Measurements from ENCODE around the gene PCNA. TPM values are rescaled to one million over a fixed set of nuclear protein-coding genes. Genes with fewer than 3 reads are reported as not detected.

Gene PCNA
- total RNA-seq (2014; rRNA removed; shearing (Covaris generic)) = 510 and 571 TPM in 2 replicates

GRCh38 chr20:5119435-5120184 is at the start of gene PCNA:
Gene PCNA (minus strand): TSS chr20:5119958. CDS start chr20:5119798, 160 bp downstream.
- peak; percentile 98 for DNase-seq (ENCODE audit: low spot score)

GRCh38 chr20:5168651-5169396 is 49.1 kb upstream of the PCNA start:
- DNase-seq (ENCODE audit: low spot score) = peak; percentile 57

- no peak for DNase-seq (ENCODE audit: low spot score)
Measured at GRCh38 chr20:5164645-5165625, 45.2 kb upstream of the PCNA start.

- no peak for DNase-seq (ENCODE audit: low spot score)
Measured at GRCh38 chr20:5161536-5162164, 41.9 kb upstream of the PCNA start.

- no peak for DNase-seq (ENCODE audit: low spot score)
Measured at GRCh38 chr20:5160882-5161281, 41.1 kb upstream of the PCNA start.

- DNase-seq (ENCODE audit: low spot score) = no peak
Measured at GRCh38 chr20:5159928-5160327, 40.2 kb upstream of the PCNA start.

DNA sequence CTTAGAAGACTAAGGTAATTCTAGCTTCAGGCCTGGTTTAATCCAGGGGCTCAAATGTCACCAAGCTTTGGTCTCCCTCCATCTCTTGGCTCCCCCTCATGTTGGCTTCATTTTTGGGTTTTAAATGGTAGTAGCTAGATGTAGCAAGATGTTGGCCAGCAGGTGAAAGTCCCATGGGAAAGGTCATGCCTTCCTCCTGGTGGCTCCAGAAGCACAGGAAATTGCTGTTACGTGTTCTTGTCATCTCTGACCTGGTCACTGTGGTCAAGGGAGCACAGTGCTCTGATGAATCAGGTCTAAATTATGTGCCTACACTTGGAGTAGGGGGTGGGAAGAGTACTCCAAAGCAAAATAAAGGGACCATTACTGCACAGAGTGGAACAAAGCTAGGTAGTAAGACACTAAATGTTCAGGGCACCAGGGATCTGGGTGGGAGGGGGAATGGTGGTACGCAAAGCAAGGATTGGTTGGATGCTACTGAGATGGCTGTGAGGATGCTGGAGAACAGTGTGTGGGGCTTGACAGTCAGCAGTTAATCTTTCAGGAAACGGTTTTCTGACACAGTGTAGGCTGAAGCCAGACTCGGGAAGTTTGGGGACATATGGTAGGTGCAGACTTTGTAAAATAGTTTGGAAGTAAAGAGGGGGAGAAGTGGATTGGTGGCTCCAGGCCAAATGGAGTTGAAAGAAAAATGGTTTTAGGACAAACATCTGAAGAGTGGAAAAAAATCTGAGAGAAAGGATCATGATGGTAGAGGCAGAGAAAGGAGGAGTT is 37.1 kb upstream of the PCNA start:
- no peak for DNase-seq (ENCODE audit: low spot score)

DNA sequence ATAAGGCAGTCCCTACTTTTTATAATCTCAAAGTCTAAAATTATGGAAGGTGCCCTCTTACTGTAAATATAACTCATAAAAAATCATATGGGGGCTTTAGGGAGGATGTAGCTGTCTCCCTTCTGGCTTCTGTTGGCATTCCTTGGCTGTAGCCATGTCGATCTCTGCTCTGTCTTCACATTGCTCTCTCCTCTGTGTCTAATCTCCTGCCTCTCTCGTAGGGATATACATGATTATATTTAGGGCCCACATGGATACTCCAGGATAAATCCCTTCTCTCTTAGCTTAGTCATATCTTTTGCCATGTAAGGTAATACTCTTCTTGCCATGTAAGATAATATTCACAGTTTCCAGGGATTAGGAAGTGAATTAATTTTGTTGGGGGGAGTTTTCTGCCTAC is 35.6 kb upstream of the PCNA start:
- no peak for DNase-seq (ENCODE audit: low spot score)

DNA sequence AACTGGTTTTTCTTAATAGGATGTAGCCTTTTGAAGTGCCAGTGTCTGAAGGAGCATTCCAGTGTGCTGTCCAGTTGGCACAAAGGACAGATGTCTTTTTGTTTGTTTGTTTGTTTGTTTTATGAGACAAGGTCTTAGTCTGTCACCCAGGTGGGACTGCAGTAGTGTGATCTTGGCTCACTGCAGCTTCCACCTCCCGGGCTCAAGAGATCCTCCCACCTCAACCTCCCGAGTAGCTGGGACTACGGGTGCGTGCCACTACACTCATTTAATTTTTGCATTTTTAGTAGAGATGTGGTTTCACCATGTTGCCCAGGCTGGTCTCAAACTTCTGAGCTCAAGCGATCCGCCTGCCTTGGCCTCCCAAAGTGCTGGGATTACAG is 34.8 kb upstream of the PCNA start:
- no peak for DNase-seq (ENCODE audit: low spot score)

DNA sequence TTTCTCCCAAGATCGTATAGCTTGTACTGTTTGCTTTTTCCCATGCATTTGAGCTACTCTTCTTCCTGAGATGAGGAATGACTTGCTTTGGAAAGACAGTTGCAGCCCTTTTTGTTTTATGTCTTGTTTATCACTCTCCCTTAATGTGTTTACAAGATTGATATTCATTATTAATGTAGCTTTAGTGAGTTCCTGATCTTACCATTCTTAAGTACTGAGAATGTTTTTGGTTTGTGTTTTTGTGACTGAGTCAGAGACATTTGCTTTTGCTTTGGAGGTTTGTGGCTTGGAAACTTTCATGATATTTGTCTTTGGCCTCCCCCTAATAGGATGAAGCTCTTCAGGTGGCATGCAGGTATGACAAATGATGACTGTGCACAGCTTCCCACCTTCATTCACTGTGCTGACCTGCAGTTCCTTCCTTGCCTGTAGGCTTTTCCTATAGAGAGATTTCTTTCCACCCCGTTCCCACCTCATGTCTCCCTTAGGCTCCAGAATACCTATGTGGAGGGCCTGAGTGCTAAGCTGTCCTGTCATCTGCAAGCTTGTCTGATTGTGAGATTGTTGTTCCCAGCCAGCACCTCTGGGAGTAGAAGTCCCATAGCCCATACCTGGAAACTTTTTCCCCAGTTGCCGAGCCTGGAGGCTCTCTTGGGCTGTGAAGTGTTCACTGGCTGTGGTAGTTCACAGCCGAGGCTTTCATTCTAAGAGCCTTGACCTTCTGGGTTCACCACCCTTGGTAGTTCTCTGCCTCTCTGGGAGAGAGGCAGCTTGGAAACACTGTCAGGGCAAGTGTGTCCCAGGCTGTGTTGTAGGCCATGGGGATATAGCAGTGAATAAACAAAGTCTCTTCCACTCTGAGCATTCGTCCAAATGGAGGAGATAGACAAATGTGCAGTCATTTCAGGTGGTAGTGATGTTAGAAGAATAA is 34.1 kb upstream of the PCNA start:
- DNase-seq (ENCODE audit: low spot score) = no peak

GRCh38 chr20:5153152-5153467 is 33.4 kb upstream of the PCNA start:
- no peak for DNase-seq (ENCODE audit: low spot score)

DNA sequence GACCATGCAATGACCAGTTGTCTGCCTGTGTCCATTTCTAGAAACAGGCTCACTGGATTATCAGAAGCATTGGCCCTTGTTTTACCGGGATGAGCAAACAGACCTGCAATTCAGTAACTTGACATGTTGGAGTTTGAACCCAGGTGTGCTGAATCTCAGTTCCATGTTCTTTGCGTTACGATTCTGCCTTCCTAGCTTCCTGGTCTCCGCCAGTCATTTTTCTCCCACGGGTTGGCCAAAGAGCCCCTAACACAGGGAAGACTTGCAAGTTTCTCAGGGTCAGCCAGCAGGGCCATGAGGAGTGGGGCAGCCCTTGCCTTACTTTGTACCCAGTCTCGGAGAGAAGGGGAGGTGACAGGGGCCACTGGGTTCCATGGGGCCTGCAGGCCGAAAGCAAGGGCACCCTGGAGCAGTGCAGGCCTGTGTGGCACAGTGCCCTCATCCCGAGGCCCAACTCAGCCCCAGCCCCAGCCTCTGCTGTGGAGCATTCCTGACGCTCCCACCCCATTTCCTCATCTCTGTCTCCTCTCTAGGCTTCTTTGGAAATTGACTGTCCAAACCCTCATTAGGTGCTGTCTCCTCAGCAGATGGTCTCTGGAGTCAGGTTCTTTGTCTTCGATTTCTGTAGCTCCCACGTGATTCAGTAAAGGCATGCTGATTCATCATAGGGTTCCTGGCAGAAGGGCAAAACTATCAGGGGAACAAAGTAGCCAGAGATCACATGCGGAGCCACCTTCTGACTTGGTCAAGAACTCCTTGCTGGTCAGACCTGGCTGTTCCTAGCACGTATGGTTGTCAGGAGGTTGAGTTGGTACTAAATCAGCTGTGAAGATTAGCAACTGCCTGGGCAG is 30.7 kb upstream of the PCNA start:
- no peak for DNase-seq (ENCODE audit: low spot score)

DNA sequence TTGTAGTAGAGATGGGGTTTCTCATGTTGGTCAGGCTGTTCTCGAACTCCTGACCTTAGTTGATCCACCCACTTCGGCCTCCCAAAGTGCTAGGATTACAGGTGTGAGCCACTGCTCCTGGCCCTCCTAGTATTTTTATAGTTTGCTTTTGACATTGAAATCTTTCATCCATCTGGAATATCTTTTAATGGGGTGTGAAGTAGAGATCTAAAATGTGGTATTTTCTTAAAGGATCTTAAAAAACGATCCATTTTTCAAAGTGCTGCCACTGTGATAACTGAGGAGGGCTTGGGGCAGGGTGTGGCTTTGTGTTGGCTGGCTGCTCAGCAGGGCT is 30.1 kb upstream of the PCNA start:
- no peak for DNase-seq (ENCODE audit: low spot score)

GRCh38 chr20:5148581-5148980 is 28.8 kb upstream of the PCNA start:
- no peak for DNase-seq (ENCODE audit: low spot score)

- DNase-seq (ENCODE audit: low spot score) = no peak
Measured at GRCh38 chr20:5146871-5147592, 27.3 kb upstream of the PCNA start.

DNA sequence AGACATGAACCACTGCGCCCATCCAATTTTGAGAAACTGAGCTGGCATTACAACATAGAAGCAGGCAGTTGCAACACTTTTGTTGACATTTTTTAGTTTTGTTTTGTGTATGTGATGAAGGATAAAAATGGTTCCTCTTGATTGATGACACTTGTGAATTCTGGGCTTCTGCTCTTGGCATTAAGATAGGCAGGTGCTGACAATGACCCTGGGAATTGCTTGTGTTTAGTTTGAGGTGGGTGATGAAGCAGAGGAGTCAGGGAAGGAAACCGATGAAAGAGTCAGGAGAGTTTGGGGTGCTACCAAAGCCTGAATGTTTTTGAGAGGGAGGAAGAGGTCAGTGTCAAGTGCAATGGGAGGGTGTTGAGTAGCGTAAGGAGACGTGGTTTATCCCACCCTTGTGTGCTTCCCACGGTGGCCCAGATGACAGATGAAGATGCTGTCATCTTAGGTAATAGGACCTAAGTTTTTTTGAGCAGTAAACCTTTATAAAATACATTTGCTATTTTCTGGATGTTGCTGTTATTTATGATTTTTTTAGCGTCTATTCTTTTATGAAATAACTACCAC is 26.4 kb upstream of the PCNA start:
- DNase-seq (ENCODE audit: low spot score) = no peak

- no peak for DNase-seq (ENCODE audit: low spot score)
Measured at GRCh38 chr20:5145365-5146098, 25.8 kb upstream of the PCNA start.
